Activated naive CD4-positive, alpha-beta T cell treated with anti-CD3 and anti-CD28 coated beads for 36 hours (primary cell): Measurements from ENCODE around the gene IDUA. TPM values are rescaled to one million over a fixed set of nuclear protein-coding genes. Genes with fewer than 3 reads are reported as not detected.
A peak's percentile ranks its signal among the peaks of the same experiment; 100 is the strongest.

Experiments
- CTCF ChIA-PET: fragments of 350-600 bp; sonication (Branson Sonifier 250); formaldehyde crosslinking; loops from one replicate; lab custom pipeline; 2021; ENCODE audit warnings: antibody characterized with exemption; lab: Charles Lee
- DNase-seq: peaks from one replicate; pipeline ENCODE4 v3.0.0-alpha.2; 2020
- H3K27ac Mint-ChIP-seq: one replicate; pipeline ENCODE4 v1.8.0; 2021; ENCODE audit warnings: mild to moderate bottlenecking, mixed read lengths
- H3K27me3 Mint-ChIP-seq: one replicate; pipeline ENCODE4 v1.8.0; 2021; ENCODE audit warnings: low read depth, mixed read lengths
- H3K36me3 Mint-ChIP-seq: one replicate; pipeline ENCODE4 v1.8.0; 2021; ENCODE audit warnings: low read depth, mixed read lengths
- H3K4me1 Mint-ChIP-seq: one replicate; pipeline ENCODE4 v1.8.0; 2021; ENCODE audit warnings: low read depth, mixed read lengths
- H3K4me3 Mint-ChIP-seq: one replicate; pipeline ENCODE4 v1.8.0; 2021; ENCODE audit warnings: mild to moderate bottlenecking, moderate library complexity, mixed read lengths
- H3K9me3 Mint-ChIP-seq: one replicate; pipeline ENCODE4 v1.8.0; 2021; ENCODE audit warnings: mixed read lengths
- intact Hi-C: fragments of 100-400 bp; cut with micrococcal nuclease; formaldehyde crosslinking; loops from one replicate; pipeline ENCODE4 v1.15.1; 2023
- total RNA-seq, 2 experiments: library from RNA; stranded (reverse); gene quantifications; one replicate each; pipeline ENCODE4 v1.2.3, GENCODE V29; 2021

IDUA gene
- total RNA-seq, 2 experiments from 2014 or later: 9.5 to 10.5 TPM

- intact Hi-C loops: no loop called here
- no peak for DNase-seq
- Mint-ChIP-seq H3K4me1 (peaks cover 3% of the 10 kb centered on the region), H3K27ac (no peak overlapping the region), H3K36me3 (no peaks in the 10 kb centered on the region), H3K27me3 (no peaks in the 10 kb centered on the region), H3K9me3 (no peaks in the 10 kb centered on the region), H3K4me3 (no peak overlapping the region)
- CTCF ChIA-PET: no interaction called here
These were observed 20.4 kb upstream of the IDUA start for GRCh38 chr4:966266-967112.

GRCh38 chr4:967113-968104 is 19.4 kb upstream of the IDUA start:
- CTCF ChIA-PET: no interaction called here
- H3K27ac Mint-ChIP-seq: no peak overlapping the region
- no peaks in the 10 kb centered on the region for H3K36me3 Mint-ChIP-seq
- intact Hi-C loops: no loop called here
- H3K9me3 Mint-ChIP-seq: no peaks in the 10 kb centered on the region
- DNase-seq: no peak
- H3K27me3 Mint-ChIP-seq: no peaks in the 10 kb centered on the region
- H3K4me3 Mint-ChIP-seq: no peak overlapping the region
- H3K4me1 Mint-ChIP-seq: peaks cover 5% of the 10 kb centered on the region

GRCh38 chr4:968221-968620 is 18.6 kb upstream of the IDUA start:
- Mint-ChIP-seq H3K27me3 (no peaks in the 10 kb centered on the region), H3K4me3 (no peak overlapping the region), H3K36me3 (no peaks in the 10 kb centered on the region), H3K27ac (no peak overlapping the region), H3K9me3 (no peaks in the 10 kb centered on the region), H3K4me1 (peaks cover 5% of the 10 kb centered on the region)
- intact Hi-C loops: no loop called here
- no peak for DNase-seq
- CTCF ChIA-PET: interaction anchor here (0.5 kb wide), 1 partner anchor 451 kb away, joined by 3 read pairs; no protein-coding TSS in a partner anchor

- H3K27me3 Mint-ChIP-seq: no peaks in the 10 kb centered on the region
- no peak overlapping the region for H3K27ac Mint-ChIP-seq
- H3K4me1 Mint-ChIP-seq: peaks cover 5% of the 10 kb centered on the region
- no peaks in the 10 kb centered on the region for H3K36me3 Mint-ChIP-seq
- intact Hi-C loops: no loop called here
- CTCF ChIA-PET: interaction anchor here (0.5 kb wide), 1 partner anchor 450 kb away, joined by 3 read pairs; no protein-coding TSS in a partner anchor
- no peak for DNase-seq
- H3K4me3 Mint-ChIP-seq: no peak overlapping the region
- H3K9me3 Mint-ChIP-seq: no peaks in the 10 kb centered on the region
These were observed 18.0 kb upstream of the IDUA start for GRCh38 chr4:968621-969394.

GRCh38 chr4:970046-970745 is 16.6 kb upstream of the IDUA start:
- CTCF ChIA-PET: no interaction called here
- H3K4me1 Mint-ChIP-seq: peaks cover 5% of the 10 kb centered on the region
- intact Hi-C loops: no loop called here
- no peak overlapping the region for H3K27ac Mint-ChIP-seq
- no peak for DNase-seq
- no peaks in the 10 kb centered on the region for H3K27me3 Mint-ChIP-seq
- H3K4me3 Mint-ChIP-seq: no peak overlapping the region
- no peaks in the 10 kb centered on the region for H3K9me3 Mint-ChIP-seq
- H3K36me3 Mint-ChIP-seq: no peaks in the 10 kb centered on the region

GRCh38 chr4:970854-971520 is 15.9 kb upstream of the IDUA start:
- no peak for DNase-seq
- CTCF ChIA-PET: no interaction called here
- intact Hi-C loops: no loop called here
- Mint-ChIP-seq H3K27ac (no peak overlapping the region), H3K27me3 (no peaks in the 10 kb centered on the region), H3K9me3 (no peaks in the 10 kb centered on the region), H3K4me1 (peaks cover 5% of the 10 kb centered on the region), H3K4me3 (no peak overlapping the region), H3K36me3 (no peaks in the 10 kb centered on the region)

- DNase-seq: no peak
- intact Hi-C loops: no loop called here
- Mint-ChIP-seq H3K4me1 (peaks cover 5% of the 10 kb centered on the region), H3K27me3 (no peaks in the 10 kb centered on the region), H3K36me3 (no peaks in the 10 kb centered on the region), H3K27ac (no peak overlapping the region), H3K4me3 (peak overlapping the region; percentile 59), H3K9me3 (no peaks in the 10 kb centered on the region)
- CTCF ChIA-PET: no interaction called here
These were observed 15.0 kb upstream of the IDUA start for GRCh38 chr4:971666-972500.

GRCh38 chr4:972651-973424 is 14.0 kb upstream of the IDUA start:
- DNase-seq: peak; percentile 53
- H3K27ac Mint-ChIP-seq: no peak overlapping the region
- no peaks in the 10 kb centered on the region for H3K36me3 Mint-ChIP-seq
- intact Hi-C loops: loop anchor here (1.0 kb wide), 4 partner anchors 14 to 268 kb away; partner anchors contain the start of genes IDUA and PCGF3
- CTCF ChIA-PET: no interaction called here
- H3K9me3 Mint-ChIP-seq: no peaks in the 10 kb centered on the region
- H3K4me1 Mint-ChIP-seq: peaks cover 5% of the 10 kb centered on the region
- H3K4me3 Mint-ChIP-seq: peak overlapping the region; percentile 59
- no peaks in the 10 kb centered on the region for H3K27me3 Mint-ChIP-seq

GRCh38 chr4:973431-974397 is 13.1 kb upstream of the IDUA start, which contains the start of gene DGKQ:
TSS of gene DGKQ (minus strand) at chr4:973569. CDS start at chr4:973482, 87 bp downstream.
- Mint-ChIP-seq H3K9me3 (no peaks in the 10 kb centered on the region), H3K36me3 (no peaks in the 10 kb centered on the region), H3K4me3 (peak within 1 kb of the TSS; percentile 59), H3K27ac (no peak within 1 kb of the TSS), H3K4me1 (peaks cover 5% of the 10 kb centered on the region), H3K27me3 (no peaks in the 10 kb centered on the region)
- DNase-seq: peak; percentile 81
- CTCF ChIA-PET: no interaction called here
- intact Hi-C loops: loop anchor here (1.0 kb wide), 4 partner anchors 14 to 268 kb away; partner anchors contain the start of genes IDUA and PCGF3
